ENCODE results near the gene ZNF280A.
"Not testable (repeated sequence)": the region's sequence is repeated elsewhere in the genome, so short reads cannot be mapped to it uniquely, and the experiment has no call there.

ZNF280A gene

DNA sequence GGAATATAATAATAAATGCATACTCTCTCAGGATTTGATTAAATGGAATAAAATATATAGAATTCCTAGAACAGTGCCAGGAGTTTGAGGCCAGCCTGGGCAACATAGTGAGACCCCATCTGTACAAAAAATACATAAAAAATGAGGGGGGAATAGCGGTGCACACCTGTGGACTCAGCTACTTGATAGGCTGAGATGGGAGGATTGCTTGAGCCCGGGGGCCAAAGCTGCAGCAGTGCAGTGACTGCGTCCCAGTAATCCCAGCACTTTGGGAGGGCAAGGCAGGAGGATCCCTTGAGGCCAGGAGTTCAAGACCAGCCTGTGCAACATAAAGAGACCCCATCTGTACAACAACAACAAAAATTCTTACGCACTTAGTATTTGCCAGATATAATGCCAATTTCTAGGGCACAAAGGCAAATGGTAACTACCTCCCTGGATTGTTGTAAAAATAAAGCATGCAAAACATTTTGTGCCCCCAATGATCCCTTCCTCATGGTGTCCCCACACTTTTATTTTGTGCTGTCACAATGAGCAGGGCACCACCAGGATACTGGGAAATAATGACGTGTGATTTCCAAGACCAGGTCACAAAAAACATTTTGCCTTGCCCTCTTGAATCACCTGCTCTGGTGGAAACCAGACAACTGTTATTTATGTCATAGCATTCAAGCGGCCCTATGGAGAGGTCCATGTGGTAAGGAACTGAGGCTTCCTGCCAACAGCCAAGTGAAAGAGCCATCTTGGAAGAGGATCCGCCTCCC lies 18.3 kb upstream of the ZNF280A start:
- DNase-seq, result no peak

DNA sequence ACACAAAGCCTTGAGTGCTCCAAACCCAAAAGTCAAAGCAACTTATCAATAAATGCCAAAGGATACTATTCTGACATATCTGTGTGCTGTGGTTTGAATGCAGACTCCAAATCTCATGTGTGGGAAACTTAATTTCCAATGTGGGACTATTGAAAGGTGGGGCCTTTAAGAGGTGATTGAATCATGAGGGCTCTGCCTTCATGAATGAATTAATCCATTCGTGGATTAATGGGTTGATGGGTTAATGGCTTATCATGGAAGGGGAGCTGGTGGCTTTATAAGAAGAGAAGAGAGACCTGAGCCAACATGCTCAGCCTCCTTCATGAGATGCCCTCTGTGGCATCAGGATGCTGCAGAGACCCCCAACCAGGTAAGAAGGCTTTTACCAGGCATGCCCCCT lies 16.8 kb upstream of the ZNF280A start:
- no peak for DNase-seq

DNA sequence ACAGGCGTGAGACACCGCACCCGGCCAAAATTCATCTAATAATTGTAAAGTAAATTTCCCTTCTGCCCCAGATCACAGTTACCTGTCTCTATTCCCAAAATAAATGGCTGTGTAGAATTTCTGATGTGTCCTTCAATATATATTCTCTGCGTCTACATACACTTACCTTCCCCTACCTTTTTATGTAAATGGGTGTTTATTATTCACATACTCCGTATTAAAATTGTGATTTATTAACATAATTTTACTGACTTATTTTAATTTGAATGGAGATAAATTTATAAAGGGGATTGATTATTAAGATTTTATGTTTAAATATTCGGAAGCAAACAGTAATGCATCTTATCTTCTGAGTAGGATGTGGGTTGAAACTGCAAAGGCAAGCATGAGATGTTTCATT lies 16.4 kb upstream of the ZNF280A start:
- no peak for DNase-seq

DNA sequence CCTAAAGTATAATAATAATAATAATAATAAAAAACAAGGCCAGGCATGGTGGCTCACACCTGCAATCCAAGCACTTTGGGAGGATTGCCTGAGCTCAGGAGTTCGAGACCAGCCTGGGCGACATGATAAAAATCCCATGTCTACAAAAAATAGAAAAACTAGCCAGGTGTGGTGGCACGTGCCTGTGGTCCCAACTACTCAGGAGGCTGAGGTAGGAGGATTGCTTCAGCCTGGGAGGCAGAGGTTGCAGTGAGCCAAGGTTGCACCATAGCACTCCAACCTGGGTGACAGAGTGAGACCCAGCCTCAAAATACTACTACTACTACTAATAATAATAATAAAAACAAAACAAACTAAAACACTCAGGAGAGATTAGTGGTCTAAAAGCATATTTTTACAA lies 15.6 kb upstream of the ZNF280A start:
- DNase-seq, result no peak

DNA sequence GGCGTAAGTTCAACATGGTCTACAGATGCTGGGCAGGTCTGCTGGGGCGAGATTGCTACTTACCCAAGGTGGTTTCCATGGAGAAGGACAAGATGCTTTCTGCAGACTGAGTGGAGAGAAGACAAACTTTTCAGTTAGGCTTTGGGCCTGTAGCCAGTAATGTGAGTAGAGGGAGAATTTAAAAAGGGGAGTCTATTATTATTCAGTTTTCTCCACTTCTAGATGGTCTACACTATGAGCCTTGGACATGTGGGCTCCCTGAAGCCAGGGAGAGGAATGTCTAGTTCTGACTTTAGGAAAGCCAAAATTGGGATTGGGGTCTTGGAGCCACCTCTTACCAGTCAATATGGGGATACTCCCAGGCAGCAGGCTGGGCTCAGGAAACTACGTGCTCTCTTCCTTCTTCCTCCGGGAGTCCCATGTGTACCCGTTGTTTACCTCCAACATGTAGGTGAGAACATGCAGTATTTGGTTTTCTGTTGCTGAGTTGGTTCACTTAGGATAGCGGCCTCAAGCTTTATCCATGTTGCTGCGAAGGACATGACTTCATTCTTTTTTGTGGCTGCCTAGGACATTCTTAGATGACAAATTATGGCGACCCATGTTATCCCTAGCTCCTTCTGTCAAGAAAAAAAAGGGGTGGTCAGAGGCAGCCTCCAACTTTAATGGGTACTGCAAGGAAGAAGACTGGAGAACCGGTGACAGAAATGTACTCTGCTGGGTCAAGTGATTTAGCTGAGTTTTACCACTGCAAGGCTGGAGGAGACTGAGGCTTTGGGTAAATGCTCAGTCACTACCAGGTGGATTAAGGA lies 14.7 kb upstream of the ZNF280A start:
- DNase-seq, result no peak

DNA sequence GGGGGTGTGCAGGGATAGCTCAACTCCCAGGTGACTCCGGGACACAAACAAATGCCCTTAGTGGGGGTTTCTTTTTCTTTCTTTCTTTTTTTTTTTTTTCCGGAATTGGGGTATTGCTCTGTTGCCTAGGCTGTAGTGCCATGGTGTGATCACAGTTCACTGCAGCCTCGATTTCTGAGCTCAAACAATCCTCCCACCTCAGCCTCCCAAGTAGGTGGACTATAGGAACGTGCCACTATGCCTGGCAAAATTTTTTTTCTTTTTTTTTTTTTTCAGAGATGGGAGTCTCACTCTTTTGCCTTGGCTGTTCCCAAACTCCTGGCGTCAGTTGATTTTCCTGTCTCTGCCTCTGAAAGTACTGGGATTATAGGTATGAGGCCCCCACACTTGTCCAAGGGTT lies 13.8 kb upstream of the ZNF280A start:
- no peak for DNase-seq

DNA sequence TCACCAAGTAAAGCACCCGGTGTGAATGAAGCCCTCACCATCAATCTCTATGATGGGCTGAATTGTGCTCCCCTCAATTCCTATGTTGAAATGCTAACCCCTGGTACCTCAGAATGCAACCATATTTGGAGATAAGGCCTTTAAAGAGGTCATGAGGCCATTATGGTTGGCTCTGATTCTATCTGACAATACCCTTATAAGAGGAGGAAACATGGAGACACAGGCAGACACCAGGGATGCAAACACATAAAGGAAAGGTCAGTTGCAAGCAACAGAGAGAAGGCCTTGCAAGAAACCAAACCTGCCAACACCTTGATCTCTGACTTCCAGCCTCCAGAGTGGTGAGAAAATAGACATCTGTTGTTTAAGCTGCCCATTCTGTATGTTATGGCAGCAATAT lies 13.3 kb upstream of the ZNF280A start:
- DNase-seq, result no peak

DNA sequence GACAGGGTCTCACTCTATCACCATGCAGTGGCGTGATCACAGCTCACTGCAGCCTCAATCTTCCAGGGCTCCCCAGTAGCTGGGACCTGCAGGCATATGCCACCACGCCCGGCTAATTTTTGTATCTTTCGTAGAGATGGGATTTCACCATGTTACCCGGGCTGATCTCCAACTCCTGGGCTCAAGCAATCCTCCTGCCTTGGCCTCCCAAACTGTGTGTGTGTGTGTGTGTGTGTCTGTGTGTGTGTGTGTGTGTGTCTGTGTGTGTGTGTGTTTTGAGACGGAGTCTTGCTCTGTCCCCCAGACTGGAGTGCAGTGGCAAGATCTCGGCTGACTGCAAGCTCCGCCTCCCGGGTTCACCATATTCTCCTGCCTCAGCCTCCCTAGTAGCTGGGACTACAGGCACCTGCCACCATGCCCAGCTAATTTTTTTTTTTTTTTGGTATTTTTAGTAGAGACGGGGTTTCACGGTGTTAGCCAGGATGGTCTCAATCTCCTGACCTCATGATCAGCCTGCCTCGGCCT lies 12.5 kb upstream of the ZNF280A start:
- DNase-seq, result not testable (repeated sequence)

DNA sequence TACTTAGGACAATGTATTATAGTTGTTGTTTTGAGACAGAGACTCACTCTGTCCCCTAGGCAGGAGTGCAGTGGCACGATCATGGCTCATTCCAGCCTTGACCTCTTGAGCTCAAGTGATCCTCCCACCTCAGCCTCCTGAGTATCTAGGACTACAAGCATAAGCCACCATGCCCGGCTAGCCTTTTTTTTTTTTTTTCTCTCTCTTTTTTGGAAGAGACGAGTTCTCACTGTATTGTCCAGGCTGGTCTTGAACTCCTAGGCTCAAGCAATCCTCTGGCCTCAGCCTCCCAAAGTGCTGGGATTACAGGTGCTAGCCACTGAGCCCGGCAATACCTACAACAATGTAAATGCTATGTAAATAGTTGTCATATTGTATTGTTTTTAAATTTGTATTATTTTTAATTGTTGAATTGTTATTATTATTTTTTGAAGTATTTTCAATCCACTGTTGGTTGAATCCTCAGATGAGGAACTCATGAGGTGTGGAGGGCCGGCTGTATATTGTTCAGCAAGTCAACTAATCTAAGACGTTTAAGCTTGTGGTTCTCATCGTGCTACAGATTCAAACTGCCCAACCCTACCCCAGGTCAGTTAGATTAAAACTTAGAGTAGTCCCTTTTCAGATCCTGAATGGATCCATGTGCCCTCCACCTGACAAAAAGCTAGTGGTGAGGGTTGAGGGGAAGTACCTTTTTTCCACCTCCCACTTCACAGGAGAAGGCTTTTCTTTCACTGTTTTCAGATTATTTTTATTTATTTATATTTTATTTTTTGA lies 11.9 kb upstream of the ZNF280A start:
- no peak for DNase-seq

DNA sequence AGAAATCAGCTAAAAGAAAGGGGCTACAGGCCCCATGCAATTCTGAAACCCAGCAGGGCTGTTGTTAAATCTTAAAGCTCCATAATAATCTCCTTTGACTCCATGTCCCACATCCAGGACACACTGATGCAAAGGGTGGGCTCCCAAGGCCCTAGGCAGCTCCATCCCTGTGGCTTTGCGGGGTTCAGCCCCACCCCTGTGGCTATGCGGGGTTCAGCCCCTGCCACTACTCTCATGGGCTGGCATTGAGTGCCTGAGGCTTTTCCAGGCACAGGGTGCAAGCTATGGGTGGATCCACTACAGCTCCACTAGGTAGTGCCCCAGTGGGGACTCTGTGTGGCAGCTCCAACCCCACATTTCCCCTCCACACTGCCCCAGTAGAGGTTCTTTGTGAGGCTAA lies 8.7 kb upstream of the ZNF280A start:
- DNase-seq, result no peak

DNA sequence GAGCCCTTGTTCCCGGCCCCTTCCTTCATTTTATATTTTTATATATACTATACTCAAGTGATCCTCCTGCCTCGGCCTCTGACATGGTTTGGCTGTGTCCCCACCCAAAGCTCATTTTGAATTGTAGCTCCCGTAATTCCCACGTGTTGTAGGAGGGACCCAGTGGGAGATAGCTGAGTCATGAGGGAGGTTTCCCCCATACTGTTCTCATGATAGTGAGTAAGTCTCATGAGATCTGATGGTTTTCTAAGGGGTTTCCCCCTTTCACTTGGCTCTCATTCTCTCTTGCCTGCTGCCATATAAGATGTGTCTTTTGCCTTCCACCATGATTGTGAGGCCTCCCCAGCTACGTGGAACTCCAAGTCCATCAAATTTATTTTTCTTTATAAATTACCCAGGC lies 7.2 kb upstream of the ZNF280A start:
- DNase-seq, result no peak

DNA sequence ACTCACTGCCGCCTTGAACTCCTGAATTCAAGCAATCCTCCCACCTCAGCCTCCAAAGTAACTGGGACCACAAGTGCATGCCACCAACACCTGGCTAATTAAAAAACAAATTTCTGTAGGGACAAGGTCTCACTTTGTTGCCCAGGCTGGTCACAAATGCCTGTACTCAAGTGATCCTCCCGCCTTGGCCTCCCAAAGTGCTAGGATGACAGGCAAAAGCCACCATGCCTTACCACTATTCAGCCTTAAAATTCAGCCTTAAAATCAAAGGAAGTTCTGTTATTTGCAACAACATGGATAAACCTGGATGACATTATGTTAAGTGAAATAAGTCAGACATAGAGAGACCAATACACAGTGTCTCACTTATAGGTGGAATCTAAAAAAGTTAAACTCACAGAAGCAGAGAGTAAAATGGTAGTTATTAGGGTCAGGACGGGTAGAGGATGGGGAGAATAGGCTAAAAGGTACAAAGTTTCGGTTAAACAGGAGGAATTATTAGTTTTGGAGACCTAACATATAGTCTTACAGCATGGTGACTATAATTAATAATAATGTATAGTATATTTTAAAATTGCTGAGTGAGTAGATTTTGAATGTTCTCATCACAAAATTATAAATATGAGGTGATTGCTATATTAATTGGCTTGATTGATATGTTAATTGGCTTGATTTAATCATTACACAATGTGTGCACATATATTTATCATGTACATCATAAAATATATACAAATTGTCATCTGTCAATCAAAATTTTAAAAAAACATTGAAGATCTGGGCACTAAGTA lies 6.2 kb upstream of the ZNF280A start:
- DNase-seq, result no peak

DNA sequence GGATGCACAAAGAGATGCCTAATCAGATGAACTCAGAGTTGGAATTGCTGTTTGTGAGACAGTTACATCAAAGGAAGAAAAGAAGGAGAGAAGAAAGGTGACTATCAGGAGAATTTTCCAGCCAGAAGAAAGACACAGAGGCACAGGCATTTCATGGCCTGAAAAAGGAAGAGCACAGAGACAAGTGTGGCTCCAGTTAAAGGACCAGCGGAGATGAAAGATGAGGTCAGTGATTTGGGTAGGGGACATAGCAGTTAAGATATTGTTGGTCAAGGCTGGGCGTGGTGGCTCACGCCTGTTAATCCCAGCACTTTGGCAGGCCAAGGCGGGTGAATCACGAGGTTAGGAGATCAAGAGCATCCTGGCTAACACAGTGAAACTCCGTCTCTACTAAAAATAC lies 3.4 kb upstream of the ZNF280A start:
- DNase-seq, result no peak

DNA sequence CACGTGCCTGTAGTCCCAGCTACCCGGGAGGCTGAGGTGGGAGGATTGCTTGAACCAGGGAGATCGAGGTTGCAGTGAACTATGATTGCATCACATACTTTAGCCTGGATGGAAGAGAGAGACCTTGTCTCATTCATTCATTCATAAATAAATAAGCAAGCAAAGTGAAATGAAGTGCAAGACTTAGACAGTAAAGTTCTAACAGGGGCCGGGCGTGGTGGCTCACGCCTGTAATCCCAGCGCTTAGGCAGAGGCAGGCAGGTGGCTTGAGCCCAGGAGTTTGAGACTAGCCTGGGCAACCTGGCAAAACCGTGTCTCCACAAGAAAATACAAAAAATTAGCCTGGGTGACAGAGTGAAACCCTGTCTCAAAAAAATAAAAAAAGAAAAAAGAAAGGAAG lies 1.6 kb upstream of the ZNF280A start:
- DNase-seq, result no peak

DNA sequence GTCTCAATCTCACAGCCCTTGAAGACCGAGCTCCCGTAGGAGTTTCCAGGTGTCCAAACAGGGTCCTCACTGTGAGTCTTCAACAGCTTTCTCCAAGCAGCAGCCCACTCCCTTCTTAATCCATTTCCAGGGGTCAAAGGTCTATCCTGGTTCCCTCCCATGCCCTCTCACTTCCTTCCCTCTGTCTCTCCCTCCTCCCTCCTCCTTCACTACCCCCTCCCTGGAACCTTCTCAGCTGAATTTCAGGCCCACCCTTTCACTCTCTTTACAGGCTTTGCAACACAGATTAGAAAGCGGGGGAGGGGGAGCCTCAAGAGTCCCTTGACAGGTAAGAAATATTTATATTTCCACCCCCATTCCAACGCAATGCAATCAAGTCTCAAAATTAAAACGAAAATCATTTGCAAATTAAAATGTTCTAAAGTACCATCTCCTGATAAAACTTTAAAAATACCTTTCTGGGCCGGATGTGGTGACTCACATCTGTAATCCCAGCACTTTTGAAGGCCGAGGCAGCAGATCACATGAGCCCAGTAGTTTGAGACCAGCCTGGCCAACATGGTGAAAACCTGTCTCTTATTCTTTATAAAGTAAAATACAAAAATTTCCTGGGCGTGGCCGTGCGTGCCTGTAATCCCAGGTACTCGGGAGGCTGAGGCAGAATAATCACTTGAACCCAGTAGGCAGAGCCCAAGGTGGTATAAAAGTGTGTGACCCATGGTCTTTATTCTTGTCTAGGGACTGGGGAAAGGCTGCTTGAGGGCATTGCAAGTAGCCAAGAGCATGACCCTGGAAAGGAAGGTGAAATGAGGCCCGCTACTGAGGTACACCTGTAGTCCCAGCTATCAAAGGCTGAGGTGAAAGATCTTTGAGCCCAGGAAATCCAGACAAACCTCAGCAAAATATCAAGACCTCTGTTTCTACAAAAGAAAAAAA lies 865 bp upstream of the ZNF280A start:
- no peak for DNase-seq

DNA sequence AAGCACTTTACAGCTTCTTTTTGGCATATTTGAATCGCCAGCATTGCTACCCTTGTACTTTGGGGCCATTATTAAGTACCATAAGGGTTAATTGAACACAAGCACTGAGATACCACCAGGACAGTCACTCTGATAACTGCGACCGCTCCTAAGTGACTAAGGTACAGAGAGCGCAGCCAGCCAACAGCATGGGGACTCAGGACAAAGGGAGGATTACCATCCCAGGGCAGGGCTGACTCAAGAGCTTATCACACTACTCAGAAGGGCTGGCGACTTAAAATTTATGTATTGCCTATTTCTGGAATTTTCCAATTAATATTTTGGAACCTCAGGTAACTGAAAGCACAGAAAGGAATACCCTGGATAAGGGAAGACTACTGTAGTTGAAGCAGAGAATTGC lies 479 bp downstream of the ZNF280A start:
- no peak for DNase-seq

DNA sequence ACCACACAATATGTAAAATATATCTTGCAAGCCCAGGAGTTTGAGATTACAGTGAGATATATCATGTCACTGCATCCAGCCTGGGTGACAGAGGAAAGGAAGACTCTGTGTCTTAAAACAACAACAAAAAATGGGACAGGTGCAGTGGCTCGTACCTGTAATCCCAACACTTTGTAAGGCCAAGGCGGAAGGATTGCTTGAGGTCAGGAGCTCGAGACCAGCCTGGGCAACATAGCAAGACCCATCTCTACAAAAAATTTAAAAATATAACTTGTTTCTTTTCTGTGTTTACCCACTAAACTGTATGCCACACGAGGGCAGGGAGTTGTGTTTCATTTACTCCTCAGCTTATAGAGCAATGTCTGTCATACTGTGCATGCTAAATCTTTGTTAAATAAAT lies 3.1 kb downstream of the ZNF280A start:
- no peak for DNase-seq

DNA sequence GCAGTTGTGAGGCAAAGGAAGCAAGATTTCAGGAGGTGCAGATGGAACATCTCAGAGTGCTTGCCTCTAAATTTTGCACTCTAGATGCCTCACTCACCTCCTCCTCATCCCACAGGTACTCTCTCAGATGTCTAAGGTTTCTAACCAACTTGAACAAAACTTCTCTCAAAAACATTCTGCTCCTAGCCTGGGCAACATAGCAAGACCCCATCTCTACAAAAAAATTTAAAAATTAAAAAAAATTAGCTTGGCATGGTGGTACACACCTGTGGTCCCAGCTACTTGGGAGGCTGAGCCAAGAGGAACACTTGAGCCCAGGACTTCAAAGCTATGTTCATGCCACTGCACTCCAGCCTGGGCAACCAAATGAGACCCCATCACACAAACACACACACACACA lies 4.2 kb downstream of the ZNF280A start:
- DNase-seq, result no peak

DNA sequence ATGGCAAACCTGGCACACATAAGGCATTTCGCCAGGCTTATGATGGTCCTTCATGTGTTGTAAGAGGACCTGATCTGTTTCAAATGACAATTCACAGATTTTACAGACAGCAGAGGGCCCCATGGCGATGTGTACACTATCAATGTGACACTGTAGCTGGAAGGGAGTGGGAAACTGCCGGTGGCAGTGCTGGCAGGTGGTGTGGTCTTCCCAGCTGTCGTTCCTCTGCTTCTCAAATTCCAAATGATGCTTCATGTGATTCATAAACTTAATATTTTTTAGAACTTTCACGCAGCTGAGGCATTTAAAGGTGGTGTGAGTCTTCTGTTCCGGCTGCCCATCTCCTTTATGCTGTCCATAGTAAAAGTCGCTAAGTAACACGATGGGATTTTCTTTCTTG lies 5.6 kb downstream of the ZNF280A start:
- peak; percentile 82 for DNase-seq

DNA sequence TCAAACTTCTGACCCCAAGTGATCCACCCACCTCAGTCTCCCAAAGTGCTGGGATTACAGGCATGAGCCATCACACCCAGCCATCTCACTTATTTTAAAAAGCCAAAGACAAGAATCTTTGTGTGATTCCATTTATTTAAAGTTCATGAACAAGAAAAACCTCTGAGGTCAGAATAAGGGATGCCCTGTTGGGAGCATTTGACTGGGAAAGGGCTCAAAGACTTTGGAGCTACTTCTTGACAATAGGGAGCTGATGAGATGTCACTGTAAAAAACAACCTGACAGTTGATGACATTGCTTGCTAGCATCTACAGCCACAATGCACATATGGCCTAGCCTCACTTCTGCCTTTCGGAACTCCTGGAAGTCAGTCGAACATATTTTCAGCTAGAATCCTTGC lies 6.5 kb downstream of the ZNF280A start:
- DNase-seq, result no peak

DNA sequence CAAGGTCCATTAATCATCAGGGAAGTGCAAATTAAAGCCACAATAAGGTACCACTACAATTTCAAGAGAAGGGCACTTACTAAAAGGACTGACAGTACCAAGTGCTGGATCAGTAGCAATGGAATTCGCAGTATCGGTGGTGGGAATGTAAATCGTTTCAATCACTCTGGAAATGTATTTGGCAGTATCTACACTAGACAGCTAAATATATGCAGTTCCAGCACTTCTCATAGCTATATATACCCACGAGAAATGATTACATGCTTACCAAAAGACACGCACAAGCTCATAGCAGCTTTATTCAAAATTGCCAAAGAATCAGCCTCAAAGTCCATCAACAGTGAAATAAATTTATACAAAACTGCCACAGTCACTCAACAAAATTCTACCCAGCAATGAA lies 7.1 kb downstream of the ZNF280A start:
- DNase-seq, result no peak

DNA sequence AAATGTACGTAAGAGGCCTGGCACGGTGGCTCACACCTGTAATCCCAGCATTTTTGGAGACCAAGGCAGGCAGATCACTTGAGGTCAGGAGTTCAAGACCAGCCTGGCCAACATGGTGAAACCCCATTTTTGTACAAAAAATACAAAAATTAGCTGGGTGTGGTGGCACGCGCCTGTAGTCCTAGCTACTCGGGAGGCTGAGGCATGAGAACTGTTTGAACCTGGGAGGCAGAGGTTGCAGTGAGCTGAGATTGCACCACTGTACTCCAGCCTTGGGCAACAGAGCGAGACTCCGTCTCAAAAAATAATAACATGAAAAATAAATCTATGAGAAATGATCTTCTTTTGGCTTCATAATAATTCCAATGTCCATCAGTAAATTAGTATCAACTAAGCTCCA lies 9.2 kb downstream of the ZNF280A start:
- not testable (repeated sequence) for DNase-seq
